CD4-positive, alpha-beta T cell treated with Interleukin-12 subunit alpha and Interleukin-12 subunit beta, for 1 hour (primary cell): ENCODE measurements around the gene NVL.
"Not testable (repeated sequence)": the region's sequence is repeated elsewhere in the genome, so short reads cannot be mapped to it uniquely, and the experiment has no call there.

Source experiments
- DNase-seq: peaks from one replicate; pipeline ENCODE4 v3.0.0-alpha.2; 2020

Gene NVL

DNA sequence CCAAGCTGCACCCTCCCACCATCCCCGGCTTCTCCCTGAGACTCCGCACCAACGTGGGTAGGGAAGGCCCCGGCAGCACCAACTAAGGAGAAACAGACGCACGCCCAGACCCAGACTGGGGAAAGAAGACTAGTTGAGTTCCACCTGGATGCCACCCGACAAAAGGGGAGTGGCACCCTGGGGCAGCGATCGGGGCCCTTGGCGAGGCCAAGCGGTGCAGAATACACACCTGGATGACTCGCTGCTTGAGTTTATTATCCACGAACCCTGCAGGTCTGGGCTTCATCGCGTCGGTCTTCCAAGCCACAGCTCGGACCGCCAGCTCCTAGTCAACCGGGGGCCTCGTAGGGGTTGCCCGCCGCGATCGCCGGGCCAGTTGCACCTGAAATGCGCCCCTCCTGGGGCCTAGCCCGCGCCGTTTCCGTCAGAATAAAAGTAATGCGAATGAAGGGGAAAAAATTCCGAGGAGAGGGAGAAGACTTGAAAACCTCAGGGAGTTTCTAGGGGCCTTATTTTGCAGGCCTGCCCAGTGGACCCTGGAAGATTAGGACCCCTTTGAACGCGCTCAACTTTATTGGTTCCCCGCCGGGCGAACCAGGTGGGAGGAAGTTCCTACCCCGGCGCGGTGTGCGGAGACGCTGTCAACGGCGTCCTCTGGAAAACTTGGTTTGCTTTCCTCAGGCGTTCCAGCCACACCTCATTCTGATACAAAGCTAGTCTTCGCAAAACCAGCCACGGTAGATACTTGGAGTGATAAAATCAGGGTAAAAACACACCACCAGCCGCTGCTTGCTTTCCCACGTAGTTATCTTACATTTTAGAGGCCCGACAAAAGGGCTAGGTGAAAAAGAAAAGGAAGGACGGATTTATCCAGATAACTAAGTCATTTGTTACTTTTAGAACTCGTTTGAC lies at the start of gene NVL:
TSS of gene NVL (minus strand) at position 331 of the 912 bp plus-strand sequence. CDS start at position 286, 45 bp downstream.
- peak; percentile 83 for DNase-seq

DNA sequence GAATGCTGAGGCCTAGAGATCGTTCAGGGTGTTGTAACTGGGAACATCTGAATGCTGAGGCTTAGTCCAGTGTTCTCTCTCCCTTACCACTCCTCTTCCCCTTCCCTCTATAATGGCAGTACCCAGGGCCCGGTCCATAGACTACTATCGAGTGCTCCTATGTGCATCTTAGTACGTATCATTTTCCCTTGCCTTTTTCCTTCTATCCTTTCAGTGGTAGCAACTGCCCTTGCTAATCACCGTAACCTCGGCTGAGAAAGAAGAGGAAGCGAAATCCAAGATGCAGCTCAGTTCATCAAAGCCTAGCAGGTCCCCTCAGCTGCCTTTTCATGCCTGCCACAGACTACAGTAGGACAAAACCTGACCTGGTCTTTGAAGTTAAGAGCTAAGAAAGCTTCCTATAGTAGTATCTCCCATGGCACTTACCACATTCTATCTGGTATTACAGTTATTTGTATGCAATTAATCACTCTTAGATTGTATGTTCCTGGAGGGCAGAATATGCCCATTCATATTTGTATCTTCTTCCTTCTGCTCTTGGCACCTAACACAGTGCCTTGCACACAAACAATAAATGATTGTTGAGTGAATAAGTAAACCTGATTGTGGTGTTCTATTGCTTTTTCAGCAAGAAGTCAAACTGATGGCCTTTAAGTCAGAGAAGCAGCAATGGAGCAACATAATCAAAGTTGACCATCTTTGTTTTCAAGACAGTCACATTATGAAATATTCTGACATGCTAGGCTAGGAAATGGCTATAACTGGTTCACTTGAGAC lies 49.1 kb upstream of the NVL start:
- DNase-seq: no peak

DNA sequence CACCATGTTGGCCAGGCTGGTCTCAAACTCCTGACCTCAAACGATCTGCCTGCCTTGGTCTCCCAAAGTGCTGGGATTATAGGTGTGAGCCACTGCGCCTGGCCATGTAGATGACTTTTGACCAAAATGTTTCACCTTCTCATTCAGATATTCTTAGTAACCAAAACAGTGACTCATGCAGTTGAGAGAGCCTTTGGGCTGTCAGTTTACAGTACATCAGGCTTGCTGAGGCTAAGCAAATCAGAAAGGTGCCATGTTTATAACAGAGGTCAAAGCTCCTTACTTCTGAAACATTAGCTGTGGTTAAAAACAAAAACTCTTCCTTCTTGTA lies 47.7 kb upstream of the NVL start:
- peak; percentile 30 for DNase-seq

DNA sequence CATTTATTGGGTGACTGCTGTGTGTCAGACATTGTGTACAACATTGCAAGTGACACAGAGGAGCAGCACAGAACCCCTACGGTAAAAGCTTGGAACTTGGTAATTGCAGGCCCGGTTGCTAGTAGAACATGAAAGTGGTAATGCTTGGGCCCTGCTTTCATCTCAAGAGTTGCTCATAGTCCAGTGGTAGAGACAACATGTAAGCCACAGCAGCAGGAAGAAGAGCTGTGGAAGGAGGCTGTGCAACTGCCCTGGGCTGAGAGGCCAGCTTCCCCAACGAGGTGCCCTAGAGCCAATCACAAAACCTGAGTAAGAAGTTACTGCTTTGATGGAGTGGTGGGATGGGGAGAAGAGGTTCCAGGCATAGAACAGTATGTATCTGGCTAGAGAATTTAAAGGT lies 45.1 kb upstream of the NVL start:
- DNase-seq: no peak

DNA sequence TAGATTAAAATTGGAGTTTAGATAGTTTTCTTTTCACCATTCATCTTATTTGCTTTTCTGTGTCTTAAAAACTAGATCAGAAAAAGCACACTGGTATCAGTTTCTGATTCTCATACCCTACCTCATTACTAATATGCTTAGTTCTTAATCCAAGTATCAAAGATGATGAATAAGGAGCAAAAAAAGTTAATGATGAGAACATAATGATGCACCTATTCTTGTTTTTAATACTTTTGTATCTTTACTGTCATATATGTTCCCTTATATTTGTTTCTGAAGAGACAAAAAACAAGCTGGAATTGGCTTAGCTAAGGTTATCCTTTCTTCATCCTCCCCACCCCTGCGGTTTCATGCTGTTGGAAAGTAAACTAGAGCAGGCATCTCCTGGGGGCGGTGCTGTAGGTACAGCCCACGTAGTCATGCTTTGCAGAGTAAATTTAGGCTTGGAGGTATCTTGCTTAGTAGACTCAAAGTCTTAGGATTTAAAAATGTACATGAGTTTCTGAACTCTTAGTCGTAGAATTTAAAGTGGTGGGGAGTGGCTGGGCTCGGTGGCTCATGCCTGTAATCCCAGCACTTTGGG lies 43.1 kb upstream of the NVL start:
- DNase-seq: no peak

DNA sequence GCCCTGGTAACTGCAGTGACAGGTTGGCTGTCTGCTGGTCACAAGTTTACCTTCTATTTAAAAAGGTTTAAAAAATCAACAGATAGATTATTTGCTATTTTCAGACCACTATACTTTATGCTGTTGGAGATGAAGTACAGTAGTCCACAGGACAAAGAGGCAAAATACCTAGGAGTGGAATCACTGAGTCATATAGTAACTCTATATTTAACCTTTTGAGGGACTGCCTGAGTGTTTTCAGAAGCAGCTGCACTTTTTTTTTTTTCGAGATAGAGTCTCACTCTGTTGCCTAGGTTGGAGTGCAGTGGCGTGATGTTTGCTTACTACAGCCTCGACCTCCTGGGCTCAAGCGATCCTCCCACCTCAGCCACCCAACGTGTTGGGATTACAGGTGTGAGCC lies 38.4 kb upstream of the NVL start:
- DNase-seq: no peak

DNA sequence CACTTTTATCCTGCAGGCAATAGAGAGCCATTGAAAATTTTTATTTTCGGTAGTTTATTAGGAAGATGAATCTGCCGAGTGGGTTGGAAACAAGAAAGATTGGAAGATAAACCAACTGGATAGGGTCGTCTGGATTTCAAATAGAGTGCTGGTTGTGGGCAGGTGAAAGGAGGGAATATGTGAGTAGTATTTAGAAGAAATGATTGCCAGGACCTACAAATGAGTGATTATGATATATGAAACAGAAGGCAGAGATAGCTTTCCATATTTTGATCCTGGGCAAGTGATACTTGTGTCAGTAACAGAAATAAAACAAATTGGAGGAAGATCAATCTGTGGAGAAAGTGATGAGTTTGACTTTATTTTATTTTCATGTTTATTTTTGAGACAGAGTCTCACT lies 29.2 kb upstream of the NVL start:
- DNase-seq: no peak

DNA sequence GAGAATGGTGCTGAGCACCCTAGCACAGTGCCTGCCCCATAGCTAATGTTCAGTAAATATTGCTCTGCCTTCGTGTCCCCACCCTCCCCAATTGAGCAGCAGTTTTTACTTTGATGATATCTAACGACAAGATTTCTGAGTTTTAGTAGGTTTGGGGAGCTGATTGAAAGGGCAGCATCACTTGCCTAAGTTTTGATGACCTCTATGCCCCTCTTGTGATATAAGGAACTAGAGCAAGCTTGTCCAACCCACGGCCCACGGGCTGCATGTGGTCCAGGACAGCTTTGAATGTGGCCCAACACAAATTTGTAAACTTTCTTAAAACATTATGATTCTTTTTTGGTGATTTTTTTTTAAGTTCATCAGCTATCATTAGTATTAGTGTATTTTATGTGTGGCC lies 28.3 kb upstream of the NVL start:
- no peak for DNase-seq

DNA sequence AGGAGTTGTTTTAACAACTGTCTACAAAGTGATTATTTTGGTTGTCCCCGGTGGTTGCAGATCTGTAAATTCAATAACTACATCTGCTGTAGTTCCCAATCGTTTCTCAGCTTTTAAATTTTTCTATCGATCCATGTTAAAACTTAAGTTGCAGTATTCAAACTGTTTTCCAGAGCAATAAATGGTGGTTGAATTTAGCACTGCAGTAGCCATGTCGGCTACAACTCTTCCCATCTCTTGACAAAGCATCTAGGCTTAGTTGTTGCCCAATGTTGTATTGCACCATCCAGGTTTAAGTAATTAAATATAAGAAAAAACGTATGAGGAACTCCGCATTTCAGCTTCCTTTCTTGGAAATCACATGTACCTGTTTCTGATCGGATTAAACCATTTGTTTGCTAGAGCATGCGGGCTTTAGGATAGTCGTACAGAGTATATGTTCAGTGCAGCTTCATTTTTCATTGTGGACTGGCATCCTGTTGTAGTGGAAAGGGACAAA lies 27.7 kb upstream of the NVL start:
- DNase-seq: no peak

DNA sequence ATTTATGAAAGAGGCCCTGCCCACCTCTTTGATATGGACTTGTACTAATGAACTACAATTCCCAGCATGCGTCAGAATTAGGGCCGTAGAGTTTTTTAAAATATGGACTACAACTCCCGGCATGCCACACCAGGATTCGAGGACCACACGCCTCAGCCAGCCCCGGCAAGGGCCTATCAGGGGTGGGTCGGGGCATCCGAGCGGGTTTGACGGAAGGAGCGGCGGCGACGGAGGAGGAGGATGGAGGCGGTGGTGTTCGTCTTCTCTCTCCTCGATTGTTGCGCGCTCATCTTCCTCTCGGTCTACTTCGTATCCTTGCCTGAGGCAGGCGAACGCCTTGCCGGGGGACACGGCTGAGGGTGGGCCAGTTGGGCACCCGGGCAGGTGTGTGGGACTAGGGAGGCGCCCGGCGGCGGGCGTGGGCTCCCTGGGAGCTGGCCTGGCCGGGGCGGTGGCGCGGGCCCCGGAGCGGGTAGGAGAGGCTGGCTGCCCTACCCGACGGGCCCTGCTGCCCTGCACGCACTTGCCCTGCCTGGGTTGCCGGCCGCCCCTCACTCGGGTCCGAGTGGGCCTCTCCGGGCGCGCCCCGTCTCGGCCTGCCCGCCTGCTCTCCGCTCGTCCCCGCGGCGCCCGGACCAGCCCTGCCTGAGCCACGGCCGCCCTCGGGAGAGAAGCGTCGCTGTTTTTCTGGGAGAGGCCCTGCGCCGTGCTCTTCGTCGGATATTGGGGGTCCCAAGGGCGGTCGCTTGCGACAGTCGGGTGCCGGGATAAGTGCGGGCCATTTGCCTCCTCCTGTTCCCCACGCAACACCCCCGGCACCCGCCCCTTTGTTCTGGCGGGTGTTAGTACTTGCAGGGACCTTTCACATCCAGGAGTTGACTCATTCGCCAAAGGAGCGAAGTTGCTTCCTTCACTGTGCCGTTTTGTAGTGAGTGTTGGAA lies 27.0 kb upstream of the NVL start, which contains the start of gene CNIH4:
TSS of gene CNIH4 (plus strand) at position 195 of the 941 bp plus-strand sequence. CDS start at position 241, 46 bp downstream.
- DNase-seq: peak; percentile 95

DNA sequence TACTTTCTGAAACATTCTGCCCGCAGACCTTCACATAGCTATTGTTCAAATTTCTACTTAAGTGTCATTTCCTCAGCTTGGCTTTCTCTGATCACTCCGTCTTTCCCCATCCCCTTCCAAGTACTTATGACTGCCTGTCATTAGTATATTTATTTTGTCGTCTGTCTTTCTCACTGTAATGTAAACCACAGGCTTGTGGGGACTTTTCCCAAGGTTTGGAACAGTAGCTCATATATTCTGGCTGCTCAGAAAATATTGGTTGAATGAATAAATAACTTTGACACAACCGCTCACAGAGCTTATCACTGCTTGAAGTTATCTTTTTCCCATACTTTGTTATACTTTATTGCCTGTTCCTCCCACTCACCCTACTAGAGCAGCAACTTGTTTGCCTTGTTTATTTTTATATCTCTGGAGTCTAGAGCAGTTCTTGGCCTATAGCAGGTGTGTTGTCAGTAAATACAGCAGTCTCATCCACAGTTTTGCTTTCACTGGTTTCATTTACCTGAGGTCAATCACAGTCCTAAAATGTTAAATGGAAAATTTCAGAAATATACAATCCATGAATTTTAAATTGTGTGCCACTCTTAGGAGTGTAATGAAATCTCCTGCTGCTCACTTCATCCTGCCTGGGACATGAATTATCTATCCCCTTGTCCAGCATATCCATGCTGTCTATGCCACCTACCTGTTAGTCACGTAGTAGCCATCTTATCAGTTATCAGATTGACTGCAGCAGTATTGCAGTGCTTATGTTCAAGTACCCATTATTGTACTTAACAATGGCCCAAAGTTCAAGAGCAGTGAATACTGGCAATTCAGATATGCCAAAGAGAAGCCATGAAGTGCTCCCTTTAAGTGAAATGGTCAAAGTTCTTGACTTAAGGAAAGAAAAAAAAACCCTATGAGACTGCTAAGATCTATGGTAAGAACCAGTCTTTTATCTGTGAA lies 24.3 kb upstream of the NVL start:
- no peak for DNase-seq

DNA sequence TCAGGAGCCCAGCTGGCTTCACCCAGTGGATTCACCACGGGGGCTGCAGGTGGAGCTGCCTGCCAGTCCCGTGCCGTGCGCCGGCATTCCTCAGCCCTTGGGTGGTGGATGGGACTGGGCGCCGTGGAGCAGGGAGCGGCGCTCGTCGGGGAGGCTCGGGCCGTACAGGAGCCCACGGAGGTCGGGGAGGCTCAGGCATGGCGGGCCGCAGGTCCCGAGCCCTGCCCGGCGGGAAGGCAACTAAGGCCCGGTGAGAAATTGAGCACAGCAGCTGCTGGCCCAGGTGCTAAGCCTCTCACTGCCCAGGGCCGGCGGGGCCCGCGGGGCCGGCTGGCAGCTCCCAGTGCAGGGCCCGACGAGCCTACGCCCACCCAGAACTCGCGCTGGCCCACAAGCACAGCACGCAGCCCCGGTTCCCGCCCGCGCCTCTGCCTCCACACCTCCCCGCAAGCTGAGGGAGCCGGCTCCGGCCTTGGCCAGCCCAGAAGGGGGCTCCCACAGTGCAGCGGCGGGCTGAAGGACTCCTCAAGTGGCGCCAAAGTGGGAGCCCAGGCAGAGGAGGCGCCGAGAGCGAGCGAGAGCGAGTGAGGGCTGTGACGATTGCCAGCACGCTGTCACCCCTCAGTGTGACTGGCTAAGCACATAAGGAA lies 22.6 kb upstream of the NVL start:
- DNase-seq: not testable (repeated sequence)

DNA sequence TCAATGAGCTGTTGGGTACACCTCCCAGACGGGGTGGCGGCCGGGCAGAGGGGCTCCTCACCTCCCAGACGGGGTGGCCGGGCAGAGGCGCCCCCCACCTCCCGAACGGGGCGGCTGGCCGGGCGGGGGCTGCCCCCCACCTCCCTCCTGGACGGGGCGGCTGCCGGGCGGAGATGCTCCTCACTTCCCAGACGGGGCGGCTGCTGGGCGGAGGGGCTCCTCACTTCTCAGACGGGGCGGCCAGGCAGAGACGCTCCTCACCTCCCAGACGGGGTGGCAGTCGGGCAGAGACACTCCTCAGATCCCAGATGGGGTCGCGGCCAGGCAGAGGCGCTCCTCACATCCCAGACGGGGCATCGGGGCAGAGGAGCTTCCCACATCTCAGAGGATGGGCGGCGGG lies 19.7 kb upstream of the NVL start:
- DNase-seq: not testable (repeated sequence)

DNA sequence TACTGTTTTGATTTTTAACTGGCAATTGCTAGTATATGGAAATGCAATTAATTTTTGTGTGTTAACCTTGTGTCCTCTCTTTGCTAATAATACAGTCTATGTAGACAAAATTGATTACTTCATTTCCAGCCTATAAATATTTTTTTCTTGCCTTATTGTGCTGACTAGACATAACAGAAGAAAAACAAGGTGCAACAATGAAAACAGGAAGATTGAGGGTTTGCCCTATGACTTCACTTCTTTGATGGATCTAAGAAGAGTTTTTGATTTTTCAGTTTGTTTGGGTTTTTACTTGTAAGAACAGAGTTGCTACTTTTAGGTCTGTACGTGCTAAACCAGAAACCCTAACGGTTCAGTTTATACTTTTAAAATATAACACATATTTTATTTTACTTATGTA lies 18.2 kb upstream of the NVL start:
- DNase-seq: peak; percentile 24

DNA sequence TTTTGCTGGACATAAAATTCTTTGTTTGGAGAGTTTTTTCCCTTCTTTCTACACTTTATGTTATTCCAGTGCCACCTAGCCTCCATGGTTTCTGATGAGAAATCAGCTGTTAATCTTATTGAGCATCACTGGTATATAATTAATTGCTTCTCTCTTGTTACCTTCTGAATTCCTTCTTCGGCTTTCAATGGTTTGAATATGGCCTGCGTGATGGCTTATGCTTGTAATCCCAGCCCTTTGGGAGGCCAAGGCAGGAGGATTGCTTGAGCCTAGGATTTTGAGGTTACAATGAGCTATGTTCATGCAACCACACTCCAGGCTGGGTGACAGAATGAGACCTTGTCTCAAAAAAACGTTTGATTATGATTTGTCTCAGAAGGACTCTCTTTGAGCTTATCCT lies 13.7 kb upstream of the NVL start:
- no peak for DNase-seq

DNA sequence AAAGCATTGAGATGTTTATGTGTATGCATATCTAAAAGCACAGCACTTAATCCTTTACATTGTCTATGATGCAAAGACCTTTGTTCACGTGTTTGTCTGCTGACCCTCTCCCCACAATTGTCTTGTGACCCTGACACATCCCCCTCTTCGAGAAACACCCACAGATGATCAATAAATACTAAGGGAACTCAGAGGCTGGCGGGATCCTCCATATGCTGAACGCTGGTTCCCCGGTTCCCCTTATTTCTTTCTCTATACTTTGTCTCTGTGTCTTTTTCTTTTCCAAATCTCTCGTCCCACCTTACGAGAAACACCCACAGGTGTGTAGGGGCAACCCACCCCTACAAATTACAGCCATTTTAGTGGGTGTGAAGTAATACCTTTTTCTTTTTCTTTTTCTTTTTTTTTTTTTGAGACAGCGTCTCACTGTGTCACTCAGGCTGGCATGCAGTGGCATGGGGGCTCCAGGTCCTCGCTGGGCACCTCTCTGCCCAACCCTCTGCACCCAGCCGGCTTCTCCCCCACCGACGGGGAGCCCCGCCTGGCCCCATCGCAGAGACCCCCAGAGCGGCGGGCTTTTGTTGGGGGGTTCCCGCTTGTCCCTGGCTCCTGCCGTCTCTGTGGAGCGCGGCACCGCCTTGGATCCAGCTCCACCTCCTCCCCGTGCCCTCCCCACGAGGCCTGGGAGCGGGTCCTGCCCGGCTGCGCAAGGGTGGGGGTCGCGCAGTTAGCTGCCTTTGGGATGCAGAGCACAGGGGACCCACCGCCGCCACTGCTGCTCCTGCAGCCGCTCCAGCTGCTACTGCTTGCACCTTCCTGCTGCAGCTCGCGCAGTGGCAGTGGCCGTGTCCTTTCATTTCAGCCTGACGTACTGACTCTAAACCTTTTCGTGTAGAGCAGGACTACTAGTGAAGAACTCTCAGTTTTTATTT lies 10.7 kb upstream of the NVL start:
- DNase-seq: peak; percentile 38

DNA sequence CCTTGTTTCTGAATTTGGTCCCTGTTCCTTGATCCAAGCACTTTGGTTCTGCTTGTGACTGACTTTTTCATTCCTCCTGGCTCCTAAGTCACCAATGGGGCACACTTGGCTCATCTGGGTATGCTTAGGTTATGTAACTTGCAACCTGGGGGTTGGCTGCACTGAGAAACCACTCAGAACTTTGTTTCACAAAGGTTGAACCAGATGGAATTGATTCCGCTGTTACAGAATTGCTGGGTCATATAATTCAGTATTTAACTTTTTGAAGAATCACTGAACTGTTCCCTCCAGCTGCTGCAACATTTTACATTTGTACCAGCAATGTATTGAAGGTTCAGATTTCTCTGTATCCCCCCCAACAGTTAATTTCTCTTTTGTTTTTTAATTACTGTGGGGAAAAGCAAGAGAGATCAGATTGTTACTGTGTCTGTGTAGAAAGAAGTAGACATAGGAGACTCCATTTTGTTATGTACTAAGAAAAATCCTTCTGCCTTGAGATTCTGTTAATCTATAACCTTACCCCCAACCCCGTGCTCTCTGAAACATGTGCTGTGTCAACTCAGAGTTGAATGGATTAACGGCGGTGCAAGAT lies 9.6 kb upstream of the NVL start:
- DNase-seq: no peak

DNA sequence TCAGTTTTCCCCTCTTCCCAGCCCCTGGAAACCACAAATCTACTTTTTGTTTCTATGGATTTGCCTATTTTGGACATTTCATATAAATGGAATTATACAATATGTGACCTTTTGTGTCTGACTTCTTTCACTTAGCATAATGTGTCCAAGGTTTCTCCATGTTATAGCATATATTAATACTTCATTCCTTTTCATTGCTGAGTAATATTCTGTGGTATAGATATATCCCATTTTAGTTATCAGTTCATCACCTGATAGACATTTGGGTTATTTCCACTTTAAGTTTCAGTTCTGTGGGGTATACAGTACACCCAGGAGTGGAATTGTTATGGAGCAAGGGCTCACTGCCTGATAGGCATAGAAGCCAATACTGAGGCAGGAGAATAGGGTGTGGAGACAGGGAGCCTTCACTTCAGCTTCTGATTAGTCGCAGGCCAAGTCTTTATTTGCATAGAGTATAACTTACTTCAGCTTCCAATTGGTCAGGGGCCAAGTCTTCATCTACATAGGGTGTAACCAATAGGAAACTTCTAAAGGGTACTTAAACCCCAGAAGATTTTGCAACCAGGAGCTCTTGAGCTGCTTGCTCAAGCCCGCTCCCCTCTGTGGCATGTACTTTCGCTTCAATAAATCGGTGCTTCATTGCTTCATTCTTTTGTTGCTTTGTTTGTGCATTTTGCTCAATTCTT lies 8.3 kb upstream of the NVL start:
- no peak for DNase-seq
